Spleen (tissue), 7 donors: ENCODE results near the gene RPS6KA2.

ENCODE experiments used
- CTCF ChIP-seq, 11 experiments: fragments of 200-600 bp in 7 of 11; fragments of 450-650 bp in 4 of 11; sonication (generic) in 4 of 11; IDR thresholded peaks in 8 of 11; conservative IDR thresholded peaks in 3 of 11; 1 replicate in 7 of 11; 2 replicates in 4 of 11; pipeline versions ENCODE4 v1.4.0 to v1.8.0; 2016 to 2021; ENCODE audit warnings: antibody characterized with exemption in 11 of 11, inconsistent platforms in 4 of 11, mild to moderate bottlenecking in 1 of 11
- POLR2AphosphoS5 ChIP-seq, 3 donors: sonication (generic); formaldehyde crosslinking; IDR thresholded peaks; one replicate each; pipeline ENCODE4 v1.5.1; 2017; ENCODE audit warnings: antibody characterized with exemption in 3 of 3
- donor health status: DM: no; HTN: no; CAD: no; lungs with moderate emphysema.
- donor health status: DM: no; HTN: no; CAD: no.
- donor health status: DM: no; HTN: no; CAD: no.

GRCh38 chr6:166672146-166672545, 45.1 kb upstream of the RPS6KA2 start:
- TF ChIP-seq POLR2AphosphoS5 (IDR thresholded peaks at IDR 0.05) (no peak), CTCF (IDR thresholded peaks at IDR 0.05 in 8 of 11, conservative IDR thresholded peaks at IDR 0.05 in 3 of 11) (no peak)
